HPDE6-E6E7 (cell line): Measurements from ENCODE around the gene RETREG1.

ENCODE experiments used
- DNase-seq: peaks from one replicate; pipeline ENCODE4 v3.0.0; 2011; ENCODE audit warnings: missing footprints; ENCODE audit errors: extremely low spot score

Gene RETREG1

GRCh38 chr5:16582081-16582480, 34.7 kb downstream of the RETREG1 start:
- DNase-seq = peak; percentile 41

GRCh38 chr5:16580382-16580781, 36.4 kb downstream of the RETREG1 start:
- DNase-seq = no peak

DNA sequence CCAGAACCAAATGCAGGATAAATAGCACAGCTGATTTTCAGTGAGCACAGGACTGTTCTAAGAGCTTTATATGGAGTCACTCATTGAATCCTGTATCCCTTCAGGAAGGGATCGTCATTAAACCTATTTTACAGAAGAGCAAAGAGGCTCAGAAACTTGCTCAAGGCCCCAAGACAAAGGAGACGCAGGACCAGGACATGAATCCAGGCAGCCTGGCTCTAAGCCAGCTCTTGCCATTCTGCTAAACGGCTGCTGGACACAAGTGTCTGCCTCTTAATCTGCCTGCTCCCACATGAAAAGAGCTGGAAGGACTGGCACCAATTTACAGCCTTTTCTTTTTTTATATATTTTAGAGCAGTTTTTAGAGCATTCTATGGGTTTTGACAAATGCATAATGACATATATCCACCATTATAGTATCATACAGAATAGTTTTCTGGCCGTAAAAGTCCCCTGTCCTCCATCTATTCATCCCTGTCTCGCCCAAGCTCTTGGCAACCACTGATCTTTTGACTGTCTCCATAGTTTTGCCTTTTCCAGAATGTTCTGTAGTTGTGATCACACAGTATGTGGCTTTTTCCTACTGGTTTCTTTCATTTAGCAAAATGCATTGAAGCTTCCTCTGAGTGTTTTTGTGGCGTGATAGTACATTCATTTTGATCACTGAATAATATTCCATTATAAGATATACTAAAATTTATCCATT, 37.5 kb downstream of the RETREG1 start:
- no peak for DNase-seq

GRCh38 chr5:16578474-16578883, 38.3 kb downstream of the RETREG1 start:
- DNase-seq = no peak

DNA sequence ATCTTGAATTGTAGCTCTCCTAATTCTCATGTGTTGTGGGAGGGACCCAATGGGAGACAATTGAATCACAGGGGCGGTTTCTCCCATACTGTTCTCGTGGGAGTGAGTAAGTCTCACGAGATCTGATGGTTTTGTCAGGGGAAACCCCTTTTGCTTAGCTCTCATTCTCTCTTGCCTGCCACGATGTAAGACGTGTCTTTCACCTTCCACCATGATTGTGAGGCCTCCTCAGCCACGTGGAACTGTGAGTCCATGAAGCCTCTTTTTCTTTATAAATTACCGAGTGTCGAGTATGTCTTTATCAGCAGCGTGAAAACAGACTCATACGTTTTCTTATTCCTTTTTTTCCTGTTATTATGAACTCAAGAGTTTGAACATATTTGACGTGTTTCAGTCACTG, 39.1 kb downstream of the RETREG1 start:
- DNase-seq = no peak

DNA sequence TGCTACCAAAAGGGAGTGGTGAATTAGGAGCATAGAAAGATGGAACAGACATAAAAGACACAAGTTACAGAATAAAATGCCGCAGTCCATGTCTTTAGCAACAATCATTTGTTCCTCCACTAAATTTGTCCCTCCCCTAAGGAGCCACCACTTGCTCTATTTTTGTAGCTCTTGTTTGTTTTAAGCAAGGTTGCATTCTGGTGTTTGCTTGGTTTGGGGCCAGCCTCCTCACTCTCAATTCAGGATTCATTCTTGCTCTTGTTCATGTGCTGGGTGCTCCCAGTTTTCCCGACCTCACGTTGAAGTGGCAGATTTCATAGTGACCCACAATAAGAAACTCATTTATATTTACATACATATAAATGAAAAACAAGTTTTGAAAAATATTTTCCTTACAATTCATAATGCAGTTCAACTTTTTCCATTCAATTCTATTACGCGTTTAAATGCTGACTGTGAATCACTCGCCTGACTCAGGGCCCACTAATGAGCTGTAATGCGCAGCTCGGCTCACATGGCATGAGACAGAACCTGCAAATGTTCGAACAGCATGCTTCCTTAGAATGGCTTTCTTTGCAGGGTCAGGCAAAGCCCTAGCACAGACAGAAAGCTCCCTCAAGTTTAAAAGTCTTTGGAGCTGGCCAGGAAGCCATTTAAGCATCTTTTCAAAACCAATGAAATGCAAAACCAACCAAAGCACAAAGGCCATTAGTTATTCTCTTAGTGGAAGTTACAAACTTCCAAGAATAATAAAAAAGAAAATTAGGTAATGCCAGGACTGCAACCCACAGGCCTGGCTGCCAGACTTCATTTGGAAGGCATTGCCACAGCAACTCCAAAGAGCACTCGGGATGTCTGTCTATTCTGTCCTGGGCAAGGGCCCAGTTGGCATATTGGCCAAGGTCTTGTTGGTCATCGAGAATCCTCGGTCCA, 41.7 kb downstream of the RETREG1 start:
- DNase-seq = peak; percentile 71

GRCh38 chr5:16573401-16573800, 43.4 kb downstream of the RETREG1 start:
- no peak for DNase-seq

- DNase-seq = no peak
Measured at GRCh38 chr5:16572289-16573015, 44.3 kb downstream of the RETREG1 start.

GRCh38 chr5:16571016-16571415, 45.8 kb downstream of the RETREG1 start:
- DNase-seq = no peak

GRCh38 chr5:16570121-16570815, 46.5 kb downstream of the RETREG1 start:
- no peak for DNase-seq

- DNase-seq = no peak
Measured at GRCh38 chr5:16568875-16569580, 47.8 kb downstream of the RETREG1 start.

DNA sequence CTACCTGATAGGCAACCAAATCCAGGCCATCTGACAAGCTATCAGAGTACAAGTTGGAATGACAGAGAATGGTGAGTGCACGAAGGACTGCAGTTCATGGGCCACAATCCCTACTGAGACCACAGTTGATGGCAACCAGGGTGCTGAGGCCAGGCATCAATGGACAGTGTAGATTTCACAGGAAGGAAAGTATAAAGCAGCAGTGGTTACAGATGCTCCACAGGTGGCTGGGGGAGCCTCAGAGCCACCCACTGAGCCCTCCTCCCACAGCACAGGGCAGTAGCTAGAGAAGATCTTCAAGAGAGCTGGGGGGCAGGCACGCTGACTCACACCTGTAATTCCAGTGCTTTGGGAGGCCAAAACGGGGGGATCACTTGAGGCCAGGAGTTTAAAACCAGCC, 49.4 kb downstream of the RETREG1 start:
- no peak for DNase-seq

DNA sequence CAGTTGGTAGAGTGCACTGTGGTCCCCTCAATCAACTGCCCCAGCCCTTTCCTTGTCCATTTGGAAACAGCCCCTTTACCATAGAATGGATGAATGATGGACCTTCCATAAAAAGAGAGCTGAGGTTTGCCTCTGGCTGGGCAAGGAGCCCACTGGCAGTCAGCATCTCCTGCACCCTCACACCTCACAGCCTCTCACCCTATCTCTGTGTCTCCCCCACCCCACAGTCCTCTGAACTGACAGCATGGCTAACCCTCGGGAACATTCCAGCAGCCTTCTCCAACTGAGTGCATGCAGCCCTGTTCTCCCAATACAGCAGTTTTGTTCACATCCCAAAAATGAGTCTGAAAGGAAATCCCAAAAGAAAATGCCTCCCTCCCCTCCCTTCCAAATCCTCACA, 51.7 kb downstream of the RETREG1 start:
- DNase-seq = no peak

- no peak for DNase-seq
Measured at GRCh38 chr5:16564248-16564867, 52.4 kb downstream of the RETREG1 start.

GRCh38 chr5:16563686-16564085, 53.1 kb downstream of the RETREG1 start:
- DNase-seq = no peak

- DNase-seq = no peak
Measured at GRCh38 chr5:16561660-16562059, 55.1 kb downstream of the RETREG1 start.

DNA sequence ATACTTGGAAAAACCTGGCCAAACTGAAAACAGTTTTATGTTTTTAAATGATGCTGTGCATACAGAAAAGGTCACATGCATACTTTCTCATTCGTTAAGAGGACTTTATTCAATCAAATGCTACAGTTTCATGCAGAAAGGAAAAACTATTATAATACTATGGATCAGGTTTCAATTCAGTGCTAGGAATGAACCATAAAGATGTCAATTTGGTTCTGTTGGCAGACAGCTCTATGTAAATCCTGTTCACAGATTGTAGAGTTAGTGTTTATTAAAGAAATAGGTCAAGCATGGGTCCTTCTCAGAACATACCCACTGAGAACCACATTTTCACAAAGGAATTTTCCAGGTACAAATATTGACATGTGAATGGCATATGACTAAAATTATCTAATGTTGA, 57.1 kb downstream of the RETREG1 start:
- DNase-seq = no peak

DNA sequence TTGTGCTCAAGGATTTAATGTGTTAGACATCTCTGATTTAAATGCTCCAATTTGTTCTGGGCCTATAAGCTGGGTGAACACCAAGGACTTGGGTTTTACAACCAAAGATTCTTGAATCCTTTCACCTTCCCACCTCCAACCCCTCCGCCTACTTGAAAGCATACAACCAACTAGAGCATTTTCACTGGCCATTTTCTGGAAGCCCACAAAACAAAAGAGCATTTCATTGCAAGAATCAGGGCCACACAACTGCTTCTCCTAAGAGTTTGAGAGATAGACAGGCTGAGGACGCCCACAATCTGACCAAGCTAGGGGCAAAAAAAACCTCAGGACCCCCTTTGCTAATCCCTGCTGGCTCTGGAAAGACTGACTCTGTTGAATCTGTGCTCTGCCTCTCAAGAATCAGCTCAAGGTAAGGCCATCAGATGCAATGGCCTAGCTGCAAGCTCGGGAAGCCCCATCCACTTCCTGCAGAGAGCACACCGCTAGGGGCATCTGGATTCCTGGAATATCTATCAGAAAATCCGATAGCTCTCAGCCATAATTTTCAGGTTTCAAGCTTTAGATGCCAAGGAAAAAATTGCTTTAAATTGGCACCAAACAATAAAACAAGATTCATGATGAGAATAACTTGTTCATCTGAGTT, 57.7 kb downstream of the RETREG1 start:
- DNase-seq = no peak

DNA sequence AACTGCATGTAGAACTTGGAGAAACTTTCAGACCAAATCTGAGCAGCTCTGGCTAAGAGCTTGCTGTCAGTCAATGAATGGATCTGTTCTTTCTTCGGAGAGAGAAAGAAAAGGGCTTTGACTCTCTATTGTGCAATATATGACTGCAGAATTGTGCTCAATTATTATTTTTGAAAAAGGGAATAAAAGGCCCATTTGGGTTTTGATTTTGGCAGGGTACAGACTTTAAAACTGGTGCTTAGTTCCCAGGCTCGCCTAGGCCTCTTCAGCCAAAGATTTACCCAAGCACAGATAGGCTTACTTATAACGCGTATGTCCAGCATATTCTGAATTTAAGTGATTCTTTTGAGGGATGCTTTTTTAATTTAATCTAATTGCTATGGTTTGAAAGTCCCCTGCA, 59.3 kb downstream of the RETREG1 start:
- DNase-seq = no peak

- no peak for DNase-seq
Measured at GRCh38 chr5:16554110-16554509, 62.7 kb downstream of the RETREG1 start.
